Loucy (cell line): ENCODE measurements around the gene GABBR2.

ENCODE experiments used
- CTCF ChIP-seq: fragments of 200-600 bp; sonication (generic); conservative IDR thresholded peaks from 2 replicates; pipeline ENCODE4 v1.5.1; 2014; ENCODE audit warnings: mild to moderate bottlenecking, antibody characterized with exemption, low read length
- EZH2phosphoT487 ChIP-seq: fragments of 200-600 bp; IDR thresholded peaks from 2 replicates; pipeline ENCODE4 v1.6.1; 2018; ENCODE audit warnings: antibody characterized with exemption, mild to moderate bottlenecking, moderate library complexity, borderline replicate concordance

GRCh38 chr9:98295824-98296223 is 412.9 kb downstream of the GABBR2 start:
- no peak for TF ChIP-seq CTCF
- TF ChIP-seq EZH2phosphoT487 = no peak
